Neuron (in vitro differentiated cells): ENCODE results near the gene MSMO1.

Source experiments
- H2AFZ ChIP-seq: one replicate; pipeline ENCODE4 v1.6.1; 2013; ENCODE audit warnings: low read depth, mild to moderate bottlenecking, inconsistent platforms, low read length, moderate library complexity
- H3K27me3 ChIP-seq: one replicate; pipeline ENCODE4 v1.6.1; 2013; ENCODE audit warnings: low read length; ENCODE audit not compliant: insufficient read depth
- H3K36me3 ChIP-seq: one replicate; pipeline ENCODE4 v1.6.1; 2013; ENCODE audit warnings: low read length; ENCODE audit not compliant: insufficient read depth
- H3K4me1 ChIP-seq: one replicate; pipeline ENCODE4 v1.6.1; 2013; ENCODE audit warnings: low read length; ENCODE audit not compliant: insufficient read depth
- H3K4me3 ChIP-seq: 2 replicates; pipeline ENCODE4 v1.5.1; 2013; ENCODE audit warnings: mild to moderate bottlenecking, low read length, moderate library complexity
- H3K9me3 ChIP-seq: one replicate; pipeline ENCODE4 v1.6.1; 2013; ENCODE audit warnings: low read length

The MSMO1 gene

DNA sequence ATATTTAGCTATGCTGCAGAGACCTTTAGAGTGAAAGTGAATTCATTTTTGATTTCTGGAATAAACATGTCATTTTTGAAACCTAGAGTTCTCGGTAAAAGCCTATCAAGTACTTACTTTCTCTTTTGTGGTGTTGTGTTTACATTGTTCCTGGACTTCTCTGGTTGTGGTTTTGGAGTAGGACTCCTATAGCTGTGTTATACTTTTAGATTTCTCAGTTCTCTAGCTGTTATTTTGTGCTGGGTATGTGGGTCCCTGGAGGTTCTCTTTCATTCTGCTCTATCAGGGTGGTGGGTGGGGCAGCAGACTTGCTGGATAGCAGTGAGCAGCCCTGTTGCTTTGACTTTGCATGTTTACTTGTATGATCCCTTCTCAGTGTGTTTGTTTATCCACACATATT, 25.6 kb upstream of the MSMO1 start:
- H3K4me1 ChIP-seq, result no peaks in the 10 kb centered on the region

DNA sequence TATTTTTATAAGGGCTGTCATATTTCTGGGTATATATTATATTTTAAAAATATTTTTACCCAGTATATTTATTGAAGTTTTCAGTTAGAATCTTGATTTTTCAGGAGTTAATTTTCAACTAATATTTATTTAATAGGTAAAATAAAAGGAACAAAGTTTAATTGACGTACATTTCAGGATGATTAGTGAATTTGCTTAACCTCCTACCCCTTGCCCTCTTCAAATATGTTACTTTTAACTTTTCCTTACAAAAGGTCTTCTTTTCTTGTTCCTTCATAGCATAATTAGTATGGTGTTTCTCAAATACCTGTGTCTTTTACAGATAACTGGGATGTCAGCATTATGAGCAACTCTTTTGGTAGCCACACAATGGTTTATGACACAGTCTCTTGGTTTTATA, 24.8 kb upstream of the MSMO1 start:
- no peak overlapping the region for H3K4me3 ChIP-seq
- H3K36me3 ChIP-seq, result peaks cover 23% of the 10 kb centered on the region
- no peaks in the 10 kb centered on the region for H3K9me3 ChIP-seq
- no peaks in the 10 kb centered on the region for H3K4me1 ChIP-seq
- no peak overlapping the region for H2AFZ ChIP-seq
- no peaks in the 10 kb centered on the region for H3K27me3 ChIP-seq

More for the DNA sequence above, 25.6 kb upstream of the MSMO1 start:
- Histone ChIP-seq H2AFZ (no peak overlapping the region), H3K4me3 (no peak overlapping the region), H3K27me3 (no peaks in the 10 kb centered on the region), H3K9me3 (no peaks in the 10 kb centered on the region), H3K36me3 (peaks cover 25% of the 10 kb centered on the region)

DNA sequence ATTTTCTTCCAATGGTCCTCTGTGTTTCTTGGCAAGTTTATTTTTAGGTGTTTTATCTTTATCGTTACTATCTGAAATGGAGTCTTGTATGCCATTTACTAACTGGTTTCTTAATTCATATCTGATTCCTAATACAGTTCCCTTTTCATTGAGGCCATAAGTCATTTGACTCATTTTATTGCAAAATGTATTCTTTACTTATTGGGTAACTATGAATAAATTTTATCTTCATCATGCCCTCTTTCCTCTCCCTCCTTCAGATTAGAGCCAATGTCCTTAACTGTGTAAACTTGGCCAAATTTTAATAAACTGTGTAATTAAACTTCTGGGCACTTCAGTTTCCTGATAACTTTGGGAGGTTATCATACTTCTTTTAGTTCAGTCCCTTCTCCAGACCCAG, 19.3 kb upstream of the MSMO1 start:
- Histone ChIP-seq H3K4me1 (no peaks in the 10 kb centered on the region), H3K36me3 (peaks cover 20% of the 10 kb centered on the region), H3K9me3 (no peaks in the 10 kb centered on the region), H2AFZ (no peak overlapping the region), H3K27me3 (no peaks in the 10 kb centered on the region), H3K4me3 (no peak overlapping the region)

DNA sequence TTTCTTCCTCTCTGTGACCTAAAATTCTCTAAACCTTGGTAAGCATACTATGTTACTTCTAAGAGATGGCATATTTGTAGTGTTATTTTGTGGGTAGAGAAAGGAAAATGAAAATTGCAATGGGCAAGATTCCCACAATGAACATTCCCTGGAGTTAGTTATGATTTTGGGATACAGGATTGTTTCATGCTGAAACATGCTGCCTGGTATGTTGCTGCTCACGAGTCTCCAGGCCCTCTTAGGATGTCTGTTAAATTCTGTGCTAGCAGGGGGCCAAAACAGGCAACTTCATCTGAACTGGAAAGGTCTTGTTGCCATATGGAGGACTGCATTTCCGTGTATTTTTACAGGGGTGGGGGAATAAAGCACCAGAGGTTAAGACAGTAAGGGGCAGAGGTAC, 18.9 kb upstream of the MSMO1 start:
- H3K9me3 ChIP-seq, result no peaks in the 10 kb centered on the region
- peaks cover 20% of the 10 kb centered on the region for H3K36me3 ChIP-seq

DNA sequence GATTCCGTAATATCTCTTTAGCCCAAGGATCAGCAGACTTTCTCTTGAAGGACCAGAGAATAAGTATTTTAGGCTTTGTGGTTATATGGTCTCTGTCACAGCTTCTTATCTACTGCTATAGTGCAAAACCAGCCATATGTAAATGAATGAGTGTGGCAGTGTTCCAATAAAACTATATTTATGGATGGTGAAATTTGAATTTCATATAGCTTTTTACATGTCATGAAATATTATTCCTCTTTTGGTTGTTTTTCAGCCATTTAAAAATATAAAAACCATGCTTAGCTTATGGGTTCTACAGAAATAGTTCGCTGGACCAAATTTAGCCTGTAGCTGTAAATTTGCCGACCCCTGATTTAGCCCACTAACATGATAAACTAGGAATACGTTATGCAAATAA, 18.0 kb upstream of the MSMO1 start:
- Histone ChIP-seq H3K4me1 (no peaks in the 10 kb centered on the region), H3K4me3 (no peak overlapping the region), H3K36me3 (peaks cover 25% of the 10 kb centered on the region), H3K27me3 (no peaks in the 10 kb centered on the region), H2AFZ (no peak overlapping the region), H3K9me3 (no peaks in the 10 kb centered on the region)

More for the DNA sequence above, 18.9 kb upstream of the MSMO1 start:
- H3K4me3 ChIP-seq, result no peak overlapping the region
- no peak overlapping the region for H2AFZ ChIP-seq
- H3K4me1 ChIP-seq, result no peaks in the 10 kb centered on the region
- no peaks in the 10 kb centered on the region for H3K27me3 ChIP-seq

DNA sequence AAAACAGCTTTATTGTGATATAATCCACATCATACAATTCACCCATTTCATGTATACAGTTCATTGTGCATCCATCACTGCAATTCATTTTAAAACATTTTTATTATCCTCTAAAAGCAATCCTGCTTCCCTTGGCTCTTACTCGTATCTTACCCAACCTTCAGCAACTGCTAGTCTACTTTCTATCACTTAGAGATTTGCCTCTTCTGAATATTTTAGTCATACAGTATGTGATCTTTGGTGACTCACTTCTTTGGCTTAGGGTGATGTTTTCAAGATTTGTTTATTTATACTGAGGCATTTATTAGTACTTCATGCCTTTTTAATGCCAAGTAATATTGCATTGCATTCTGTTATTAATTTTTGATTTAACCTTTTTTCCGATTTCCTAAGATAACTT, 15.0 kb upstream of the MSMO1 start:
- no peak overlapping the region for H3K4me3 ChIP-seq
- H3K4me1 ChIP-seq, result no peaks in the 10 kb centered on the region
- no peaks in the 10 kb centered on the region for H3K9me3 ChIP-seq
- peaks cover 22% of the 10 kb centered on the region for H3K36me3 ChIP-seq
- no peak overlapping the region for H2AFZ ChIP-seq
- no peaks in the 10 kb centered on the region for H3K27me3 ChIP-seq

DNA sequence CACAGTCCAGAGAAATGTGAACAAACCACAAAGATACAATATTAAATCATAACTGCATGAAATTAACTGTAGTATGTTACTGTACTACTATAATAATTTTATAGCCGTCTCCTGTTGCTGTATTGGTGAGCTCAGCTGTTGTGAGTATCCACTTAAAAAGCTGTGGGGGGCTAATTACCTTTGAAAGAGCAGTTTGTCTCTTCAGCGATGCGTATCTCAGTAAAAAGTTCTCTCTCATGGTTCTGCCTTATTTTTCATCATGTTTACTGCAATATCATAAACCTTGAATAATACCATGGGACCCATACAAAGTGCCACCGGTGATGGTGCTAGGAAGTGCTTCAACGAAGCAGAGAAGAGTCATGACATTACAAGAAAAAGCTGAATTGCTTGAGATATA, 8.4 kb upstream of the MSMO1 start:
- peaks cover 13% of the 10 kb centered on the region for H3K36me3 ChIP-seq
- no peak overlapping the region for H3K4me3 ChIP-seq
- H3K27me3 ChIP-seq, result no peaks in the 10 kb centered on the region
- no peaks in the 10 kb centered on the region for H3K4me1 ChIP-seq
- H2AFZ ChIP-seq, result no peak overlapping the region
- H3K9me3 ChIP-seq, result no peaks in the 10 kb centered on the region

DNA sequence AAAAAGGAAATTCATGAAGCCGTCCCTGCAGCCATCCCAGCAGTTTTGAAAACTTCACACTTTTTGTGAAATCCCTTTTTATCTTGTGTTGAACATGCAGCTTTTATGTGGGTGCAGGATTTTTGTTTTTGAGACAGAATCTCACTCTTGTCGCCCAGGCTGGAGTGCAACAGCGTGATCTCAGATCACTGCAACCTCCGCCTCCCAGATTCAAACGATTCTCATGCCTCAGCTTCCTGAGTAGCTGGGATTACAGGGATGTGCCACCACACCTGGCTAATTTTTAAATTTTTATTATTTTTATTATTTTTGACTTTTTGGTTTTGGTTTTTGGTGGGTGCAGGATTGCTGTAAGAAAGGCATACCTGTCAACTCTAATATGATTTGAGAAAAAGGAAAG, 8.0 kb upstream of the MSMO1 start:
- H3K4me3 ChIP-seq, result no peak overlapping the region
- H3K4me1 ChIP-seq, result no peaks in the 10 kb centered on the region
- H3K9me3 ChIP-seq, result no peaks in the 10 kb centered on the region
- H2AFZ ChIP-seq, result no peak overlapping the region
- H3K36me3 ChIP-seq, result peaks cover 10% of the 10 kb centered on the region
- no peaks in the 10 kb centered on the region for H3K27me3 ChIP-seq

DNA sequence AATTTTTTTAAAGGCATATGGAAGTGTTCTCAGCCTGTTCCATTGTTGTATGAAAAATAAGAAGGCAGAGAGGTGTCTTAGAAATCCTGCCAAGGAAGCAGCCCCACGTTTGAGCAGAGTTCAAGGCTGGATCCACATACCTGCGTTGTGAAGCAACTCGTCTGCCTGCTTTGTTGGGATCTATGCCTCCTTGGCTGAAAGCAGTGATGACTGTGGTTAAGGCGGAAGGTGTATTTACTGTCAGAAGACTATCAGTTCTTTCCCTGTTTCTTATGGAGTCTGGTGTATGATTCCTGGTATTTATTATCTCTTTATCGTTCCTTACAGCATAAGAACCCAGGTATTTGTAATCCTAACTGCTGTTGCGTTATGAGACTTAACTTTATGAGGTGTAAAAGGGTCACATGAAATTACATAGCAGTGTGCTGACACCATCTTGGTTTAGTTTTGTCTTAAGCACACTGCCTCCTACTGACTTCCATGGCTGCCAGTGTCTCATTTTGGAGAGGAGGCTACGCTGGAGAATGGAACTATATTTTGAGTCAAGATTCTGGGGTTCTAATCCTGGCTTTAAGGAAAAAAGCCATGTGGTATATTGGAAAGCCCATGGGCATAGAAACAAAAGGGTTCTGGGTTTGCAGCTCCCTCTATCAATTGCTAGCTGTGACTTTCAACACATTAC, 3.1 kb upstream of the MSMO1 start:
- no peak overlapping the region for H2AFZ ChIP-seq
- H3K27me3 ChIP-seq, result no peaks in the 10 kb centered on the region
- H3K4me1 ChIP-seq, result peaks cover 10% of the 10 kb centered on the region
- H3K4me3 ChIP-seq, result no peak overlapping the region
- peaks cover 7% of the 10 kb centered on the region for H3K36me3 ChIP-seq
- H3K9me3 ChIP-seq, result no peaks in the 10 kb centered on the region

DNA sequence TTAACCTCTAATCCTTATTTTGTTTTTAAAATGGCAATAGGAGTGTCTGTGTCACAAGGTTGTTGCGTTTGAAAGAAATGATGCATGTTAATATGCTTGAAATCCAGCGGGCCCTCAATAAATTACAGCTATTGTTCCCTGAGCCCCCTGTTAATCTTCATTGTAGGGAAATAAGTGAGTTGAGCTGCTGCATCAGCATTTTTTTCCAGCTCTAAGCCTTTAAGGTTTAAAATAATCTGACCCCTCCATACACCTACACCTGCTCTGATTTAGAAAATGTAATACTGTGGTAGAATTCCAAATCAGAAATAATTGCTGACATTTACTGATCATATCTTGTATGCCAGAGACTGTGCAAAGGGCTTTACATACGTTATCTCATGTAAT, 2.6 kb upstream of the MSMO1 start:
- H3K36me3 ChIP-seq, result peaks cover 7% of the 10 kb centered on the region
- no peaks in the 10 kb centered on the region for H3K9me3 ChIP-seq
- H3K4me3 ChIP-seq, result no peak overlapping the region
- H3K4me1 ChIP-seq, result peaks cover 11% of the 10 kb centered on the region
- no peak overlapping the region for H2AFZ ChIP-seq
- H3K27me3 ChIP-seq, result no peaks in the 10 kb centered on the region

DNA sequence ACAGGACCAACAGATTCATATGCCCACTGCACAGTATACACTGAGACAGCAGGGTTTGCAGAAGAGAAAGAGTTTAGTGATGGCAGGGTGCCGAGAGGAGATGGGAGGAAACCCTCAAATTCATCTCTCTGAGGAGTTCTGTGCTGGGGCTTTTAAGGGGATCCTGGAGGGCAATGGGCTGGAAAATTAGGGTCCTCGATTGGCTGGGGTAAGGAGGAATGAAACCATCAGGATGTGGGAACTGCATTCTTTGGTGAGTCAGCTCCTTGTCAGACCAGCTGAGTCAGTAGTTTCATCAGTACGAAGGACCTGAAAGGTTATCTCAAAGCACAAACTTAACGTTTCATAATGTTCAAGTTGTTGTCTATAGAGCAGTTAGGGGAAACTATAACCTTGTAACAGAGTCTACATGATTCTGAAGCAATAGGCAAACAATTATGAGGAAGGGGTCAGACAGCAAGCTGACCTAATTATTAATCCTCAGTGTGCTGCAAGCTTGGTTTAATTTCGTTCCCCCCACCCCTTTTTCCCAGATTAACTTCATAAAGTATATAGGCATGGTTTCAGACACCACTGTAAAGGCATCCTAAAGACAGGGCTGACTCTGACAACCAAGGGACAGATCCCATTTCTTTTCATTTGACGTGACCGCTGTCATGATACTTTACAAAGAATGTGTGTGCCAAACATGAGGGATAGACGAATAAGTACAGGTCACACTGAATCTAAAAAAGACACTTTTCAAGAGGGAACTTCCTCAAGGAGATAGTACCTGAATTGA, 1.5 kb upstream of the MSMO1 start:
- peak overlapping the region; percentile 57 for H2AFZ ChIP-seq
- H3K4me1 ChIP-seq, result peaks cover 22% of the 10 kb centered on the region
- peak overlapping the region; percentile 86 for H3K4me3 ChIP-seq
- H3K36me3 ChIP-seq, result peaks cover 16% of the 10 kb centered on the region
- no peaks in the 10 kb centered on the region for H3K27me3 ChIP-seq
- H3K9me3 ChIP-seq, result no peaks in the 10 kb centered on the region

DNA sequence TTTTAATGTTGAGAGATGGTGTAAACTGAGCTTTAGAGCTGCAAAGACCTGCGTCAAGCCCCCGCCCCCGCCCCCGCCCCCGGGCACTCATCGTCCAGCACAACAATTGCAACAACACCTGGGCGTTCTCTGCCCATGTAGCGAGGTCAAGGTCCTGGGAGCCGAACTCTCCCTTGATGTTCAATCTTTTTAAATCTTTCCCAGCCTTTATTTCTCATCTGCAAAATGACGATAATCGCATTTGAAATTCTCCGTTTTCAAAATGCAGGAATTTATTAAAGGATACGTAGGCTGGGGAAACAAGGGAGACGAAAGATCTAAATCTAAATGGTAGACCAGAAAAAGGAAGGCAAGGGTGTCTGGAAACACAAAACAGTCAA, 648 bp upstream of the MSMO1 start:
- Histone ChIP-seq H3K9me3 (no peaks in the 10 kb centered on the region), H3K4me3 (peak overlapping the region; percentile 86), H3K27me3 (no peaks in the 10 kb centered on the region), H2AFZ (peak overlapping the region; percentile 57), H3K36me3 (peaks cover 18% of the 10 kb centered on the region), H3K4me1 (peaks cover 29% of the 10 kb centered on the region)

DNA sequence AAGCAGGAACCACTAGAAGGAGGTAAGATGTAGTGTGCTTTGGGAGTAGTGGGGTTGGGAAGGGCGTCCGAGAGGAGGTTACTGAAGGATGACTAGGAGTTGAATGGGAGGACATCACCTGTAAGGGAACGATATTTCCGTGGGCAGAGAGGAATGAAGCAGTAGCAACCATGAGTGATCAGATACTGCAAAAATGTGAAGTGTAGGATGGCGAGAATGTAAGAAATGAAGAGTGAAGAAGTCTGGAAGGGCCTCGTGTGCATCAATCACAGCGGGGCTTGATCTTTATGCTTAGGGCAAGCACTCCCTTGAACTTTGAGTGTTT, 594 bp downstream of the MSMO1 start:
- no peaks in the 10 kb centered on the region for H3K27me3 ChIP-seq
- H3K9me3 ChIP-seq, result no peaks in the 10 kb centered on the region
- peaks cover 35% of the 10 kb centered on the region for H3K4me1 ChIP-seq
- peak overlapping the region; percentile 94 for H3K4me3 ChIP-seq
- peaks cover 24% of the 10 kb centered on the region for H3K36me3 ChIP-seq
- no peak overlapping the region for H2AFZ ChIP-seq

DNA sequence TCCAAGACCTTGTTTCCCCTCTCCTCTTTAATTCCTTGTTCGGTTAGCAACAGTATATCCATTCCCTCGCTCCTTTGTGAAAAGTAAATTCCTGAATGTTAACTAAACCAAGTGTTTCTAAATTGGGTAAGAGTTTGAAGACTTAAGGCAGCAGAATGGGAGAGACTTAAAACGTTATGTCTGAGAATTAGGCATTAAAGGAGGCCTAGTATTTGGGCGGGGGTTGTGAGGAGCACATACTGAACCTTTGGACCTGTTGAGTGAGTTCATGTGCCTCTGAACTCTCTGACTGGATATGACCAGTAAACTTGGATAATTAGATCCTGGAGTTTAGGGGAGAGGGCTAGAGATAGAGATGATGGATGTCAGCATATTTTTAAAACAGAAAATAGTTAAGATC, 1.2 kb downstream of the MSMO1 start:
- Histone ChIP-seq H3K4me1 (peaks cover 39% of the 10 kb centered on the region), H3K4me3 (peak overlapping the region; percentile 94), H3K36me3 (peaks cover 29% of the 10 kb centered on the region), H3K9me3 (no peaks in the 10 kb centered on the region), H3K27me3 (no peaks in the 10 kb centered on the region), H2AFZ (no peak overlapping the region)
